ENCODE data around the gene CDK6. TPM values are rescaled to one million over a fixed set of nuclear protein-coding genes. Genes with fewer than 3 reads are reported as not detected.

CDK6 gene
- total RNA-seq, 1 experiment from 2014 or later: 41.4 TPM

DNA sequence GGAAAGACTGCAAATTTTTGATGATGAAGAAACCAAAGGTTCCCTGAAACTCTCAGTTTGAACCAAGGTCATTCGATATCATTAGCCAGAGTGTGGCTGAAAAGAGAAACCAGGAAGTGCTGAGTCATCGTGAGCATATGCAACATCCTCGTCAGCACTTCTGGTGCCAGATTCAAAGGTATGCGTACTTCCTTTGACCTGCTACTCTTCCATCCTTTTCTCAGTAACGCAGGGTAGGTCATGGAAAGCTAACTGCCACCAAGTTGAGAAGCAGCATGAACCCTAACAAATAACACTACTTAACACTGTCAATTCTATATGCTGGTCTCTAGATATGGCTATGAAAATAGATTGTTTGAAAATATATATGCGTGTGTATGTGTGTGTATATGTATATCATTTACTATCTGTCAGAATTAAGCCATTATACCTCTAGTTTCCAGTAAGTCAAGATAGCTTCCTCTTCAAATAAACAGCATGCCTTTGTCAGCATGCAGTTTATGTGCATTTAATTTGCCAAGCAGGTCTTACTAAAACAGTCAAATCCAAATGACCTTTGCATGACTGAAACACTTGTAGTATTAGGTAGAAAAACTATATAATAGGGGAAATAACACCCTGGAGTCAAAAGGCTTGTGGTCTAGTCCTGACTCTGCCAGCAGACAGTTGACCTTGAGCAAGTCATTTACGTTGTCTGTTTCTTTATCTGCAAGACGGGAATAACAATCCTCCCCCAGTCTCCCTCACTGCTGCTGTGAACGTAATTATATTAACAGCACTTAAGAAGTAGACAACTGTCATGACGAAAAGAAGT is 26.4 kb downstream of the CDK6 start (continued):
- TF ChIP-seq ZNF274 (IDR thresholded peaks at IDR 0.05; ENCODE audit: low read depth, low read length): no peak
- TF ChIP-seq, protein P1, sequence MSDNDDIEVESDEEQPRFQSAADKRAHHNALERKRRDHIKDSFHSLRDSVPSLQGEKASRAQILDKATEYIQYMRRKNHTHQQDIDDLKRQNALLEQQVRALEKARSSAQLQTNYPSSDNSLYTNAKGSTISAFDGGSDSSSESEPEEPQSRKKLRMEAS (IDR thresholded peaks at IDR 0.05): peak; percentile 78
- peak; percentile 77 for TF ChIP-seq JUND (IDR thresholded peaks at IDR 0.05)

DNA sequence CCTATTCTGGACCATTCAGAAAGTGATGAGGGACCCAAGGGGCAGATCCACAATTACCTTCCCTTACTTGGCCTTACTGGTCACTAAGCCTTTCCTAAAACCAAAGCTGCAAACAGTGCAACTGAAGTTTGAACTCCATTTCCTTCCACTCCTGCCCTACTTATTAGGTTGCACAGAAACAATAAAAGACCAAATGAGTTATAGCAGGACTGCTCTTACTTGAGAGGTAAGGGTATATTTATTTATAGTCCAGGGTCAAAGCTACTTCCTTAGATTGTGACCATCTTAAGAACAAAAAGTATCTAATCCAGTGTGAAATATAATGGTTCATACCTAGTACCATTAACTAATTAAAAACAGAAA is 27.0 kb downstream of the CDK6 start:
- Histone ChIP-seq H3K36me3 (ENCODE audit: control insufficient read depth in 1 of 2, insufficient read depth in 2 of 2, low read length in 2 of 2) (no peaks in the 10 kb centered on the region), H4K20me1 (ENCODE audit: insufficient read depth) (no peaks in the 10 kb centered on the region), H3K27ac (ENCODE audit: low read depth, low read length) (peak overlapping the region; percentile 60), H3K9me2 (ENCODE audit: insufficient read depth) (no peaks in the 10 kb centered on the region; the same call in 1 of the 2 replicates), H3K4me2 (ENCODE audit: low read length) (peak overlapping the region; percentile 67), H3K9ac (ENCODE audit: low read length) (peak overlapping the region; percentile 51), H3K4me1 (ENCODE audit: control insufficient read depth in 1 of 2, insufficient read depth in 2 of 2, low read length in 2 of 2) (peaks cover 16 to 36% of the 10 kb centered on the region in 2 experiments), H3K4me3 (replicated peaks in 1 of 2; ENCODE audit: low read depth in 1 of 2, low read length in 2 of 2) (peak overlapping the region in 1 of 2 experiments; percentile 14; a peak in 1 of 4 replicates), H3K27me3 (ENCODE audit: insufficient read depth, low read length) (no peaks in the 10 kb centered on the region), H2AFZ (ENCODE audit: low read depth, low read length, poor library complexity, severe bottlenecking) (no peak overlapping the region), H3K9me3 (ENCODE audit: control insufficient read depth in 1 of 2, insufficient read depth in 1 of 2, low read depth in 1 of 2, low read length in 2 of 2) (no peaks in the 10 kb centered on the region), H3K79me2 (ENCODE audit: insufficient read depth, low read length) (peaks cover 96% of the 10 kb centered on the region)
- ChIA-PET POLR2A (interaction anchor here (1.1 kb wide), 1 partner anchor 43 kb away, joined by 3 read pairs; no protein-coding TSS in a partner anchor), CTCF (interaction anchor here (0.9 kb wide), 1 partner anchor 24 kb away, joined by 3 read pairs; no protein-coding TSS in a partner anchor), RAD21 (ENCODE audit: low non-redundant PET in 1 of 2, low total read pairs in 2 of 2, uncharacterized antibody in 2 of 2, unreplicated experiment in 2 of 2) (no interaction called here)
- ATAC-seq (peak; percentile 58), DNase-seq (ENCODE audit: low read depth, low spot score) (no peak)
- TF ChIP-seq SIN3A (IDR thresholded peaks at IDR 0.05; ENCODE audit: low read depth) (no peak), SP1 (IDR thresholded peaks at IDR 0.05; ENCODE audit: low read depth) (no peak), RAD21 (IDR thresholded peaks at IDR 0.05; ENCODE audit: low read depth) (no peak), YY1 (IDR thresholded peaks at IDR 0.05; ENCODE audit: extremely low read depth, insufficient replicate concordance, low read depth, low read length) (no peak), EZH2 (IDR thresholded peaks at IDR 0.05) (no peak), ZNF274 (IDR thresholded peaks at IDR 0.05; ENCODE audit: low read depth, low read length) (no peak), JUND (IDR thresholded peaks at IDR 0.05) (no peak), ZFX (IDR thresholded peaks at IDR 0.05) (no peak), CBX3 (IDR thresholded peaks at IDR 0.05; ENCODE audit: low read depth) (no peak), FOSL1 (IDR thresholded peaks at IDR 0.05; ENCODE audit: low read depth) (no peak), CEBPB (IDR thresholded peaks at IDR 0.05; ENCODE audit: low read depth) (no peak)
- TF ChIP-seq, protein P2, sequence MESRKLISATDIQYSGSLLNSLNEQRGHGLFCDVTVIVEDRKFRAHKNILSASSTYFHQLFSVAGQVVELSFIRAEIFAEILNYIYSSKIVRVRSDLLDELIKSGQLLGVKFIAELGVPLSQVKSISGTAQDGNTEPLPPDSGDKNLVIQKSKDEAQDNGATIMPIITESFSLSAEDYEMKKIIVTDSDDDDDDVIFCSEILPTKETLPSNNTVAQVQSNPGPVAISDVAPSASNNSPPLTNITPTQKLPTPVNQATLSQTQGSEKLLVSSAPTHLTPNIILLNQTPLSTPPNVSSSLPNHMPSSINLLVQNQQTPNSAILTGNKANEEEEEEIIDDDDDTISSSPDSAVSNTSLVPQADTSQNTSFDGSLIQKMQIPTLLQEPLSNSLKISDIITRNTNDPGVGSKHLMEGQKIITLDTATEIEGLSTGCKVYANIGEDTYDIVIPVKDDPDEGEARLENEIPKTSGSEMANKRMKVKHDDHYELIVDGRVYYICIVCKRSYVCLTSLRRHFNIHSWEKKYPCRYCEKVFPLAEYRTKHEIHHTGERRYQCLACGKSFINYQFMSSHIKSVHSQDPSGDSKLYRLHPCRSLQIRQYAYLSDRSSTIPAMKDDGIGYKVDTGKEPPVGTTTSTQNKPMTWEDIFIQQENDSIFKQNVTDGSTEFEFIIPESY (IDR thresholded peaks at IDR 0.05; ENCODE audit: extremely low read depth, insufficient replicate concordance, low read length): no peak
- TF ChIP-seq, protein P1 (IDR thresholded peaks at IDR 0.05): no peak
- TF ChIP-seq, protein P3, sequence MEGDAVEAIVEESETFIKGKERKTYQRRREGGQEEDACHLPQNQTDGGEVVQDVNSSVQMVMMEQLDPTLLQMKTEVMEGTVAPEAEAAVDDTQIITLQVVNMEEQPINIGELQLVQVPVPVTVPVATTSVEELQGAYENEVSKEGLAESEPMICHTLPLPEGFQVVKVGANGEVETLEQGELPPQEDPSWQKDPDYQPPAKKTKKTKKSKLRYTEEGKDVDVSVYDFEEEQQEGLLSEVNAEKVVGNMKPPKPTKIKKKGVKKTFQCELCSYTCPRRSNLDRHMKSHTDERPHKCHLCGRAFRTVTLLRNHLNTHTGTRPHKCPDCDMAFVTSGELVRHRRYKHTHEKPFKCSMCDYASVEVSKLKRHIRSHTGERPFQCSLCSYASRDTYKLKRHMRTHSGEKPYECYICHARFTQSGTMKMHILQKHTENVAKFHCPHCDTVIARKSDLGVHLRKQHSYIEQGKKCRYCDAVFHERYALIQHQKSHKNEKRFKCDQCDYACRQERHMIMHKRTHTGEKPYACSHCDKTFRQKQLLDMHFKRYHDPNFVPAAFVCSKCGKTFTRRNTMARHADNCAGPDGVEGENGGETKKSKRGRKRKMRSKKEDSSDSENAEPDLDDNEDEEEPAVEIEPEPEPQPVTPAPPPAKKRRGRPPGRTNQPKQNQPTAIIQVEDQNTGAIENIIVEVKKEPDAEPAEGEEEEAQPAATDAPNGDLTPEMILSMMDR (IDR thresholded peaks at IDR 0.05 in 2 of 3, conservative IDR thresholded peaks at IDR 0.05 in 1 of 3; ENCODE audit: borderline replicate concordance in 1 of 3, insufficient read depth in 1 of 3, low read depth in 2 of 3, low read length in 2 of 3): no peak
- TF ChIP-seq, protein P4, sequence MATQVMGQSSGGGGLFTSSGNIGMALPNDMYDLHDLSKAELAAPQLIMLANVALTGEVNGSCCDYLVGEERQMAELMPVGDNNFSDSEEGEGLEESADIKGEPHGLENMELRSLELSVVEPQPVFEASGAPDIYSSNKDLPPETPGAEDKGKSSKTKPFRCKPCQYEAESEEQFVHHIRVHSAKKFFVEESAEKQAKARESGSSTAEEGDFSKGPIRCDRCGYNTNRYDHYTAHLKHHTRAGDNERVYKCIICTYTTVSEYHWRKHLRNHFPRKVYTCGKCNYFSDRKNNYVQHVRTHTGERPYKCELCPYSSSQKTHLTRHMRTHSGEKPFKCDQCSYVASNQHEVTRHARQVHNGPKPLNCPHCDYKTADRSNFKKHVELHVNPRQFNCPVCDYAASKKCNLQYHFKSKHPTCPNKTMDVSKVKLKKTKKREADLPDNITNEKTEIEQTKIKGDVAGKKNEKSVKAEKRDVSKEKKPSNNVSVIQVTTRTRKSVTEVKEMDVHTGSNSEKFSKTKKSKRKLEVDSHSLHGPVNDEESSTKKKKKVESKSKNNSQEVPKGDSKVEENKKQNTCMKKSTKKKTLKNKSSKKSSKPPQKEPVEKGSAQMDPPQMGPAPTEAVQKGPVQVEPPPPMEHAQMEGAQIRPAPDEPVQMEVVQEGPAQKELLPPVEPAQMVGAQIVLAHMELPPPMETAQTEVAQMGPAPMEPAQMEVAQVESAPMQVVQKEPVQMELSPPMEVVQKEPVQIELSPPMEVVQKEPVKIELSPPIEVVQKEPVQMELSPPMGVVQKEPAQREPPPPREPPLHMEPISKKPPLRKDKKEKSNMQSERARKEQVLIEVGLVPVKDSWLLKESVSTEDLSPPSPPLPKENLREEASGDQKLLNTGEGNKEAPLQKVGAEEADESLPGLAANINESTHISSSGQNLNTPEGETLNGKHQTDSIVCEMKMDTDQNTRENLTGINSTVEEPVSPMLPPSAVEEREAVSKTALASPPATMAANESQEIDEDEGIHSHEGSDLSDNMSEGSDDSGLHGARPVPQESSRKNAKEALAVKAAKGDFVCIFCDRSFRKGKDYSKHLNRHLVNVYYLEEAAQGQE (IDR thresholded peaks at IDR 0.05; ENCODE audit: low read depth): no peak
- intact Hi-C loops (cut with micrococcal nuclease): no loop called here
- BruUV-seq (replicated peaks): TSS peak; percentile 75

All from HCT116 (cell line).